ENCODE results near the gene OR2T34. TPM values are rescaled to one million over a fixed set of nuclear protein-coding genes. Genes with fewer than 3 reads are reported as not detected.

The OR2T34 gene
- total and polyA plus RNA-seq, 7 experiments from 2014 or later = 0.47 TPM; not detected in 6

Other genes with a start within 250 kb of the OR2T34 start
- not detected for gene OR14C36, start 226.0 kb downstream of the OR2T34 start, total RNA-seq
- not detected for gene OR14C36, start 226.0 kb downstream of the OR2T34 start, polyA plus RNA-seq
- gene OR2T4, start 213.1 kb downstream of the OR2T34 start, total RNA-seq = not detected
- gene OR2T4, start 213.1 kb downstream of the OR2T34 start, polyA plus RNA-seq = not detected
- gene OR2T6, start 199.0 kb downstream of the OR2T34 start, total RNA-seq = not detected
- not detected for gene OR2T6, start 199.0 kb downstream of the OR2T34 start, polyA plus RNA-seq
- gene OR2T1, start 171.7 kb downstream of the OR2T34 start, total RNA-seq = not detected
- not detected for gene OR2T1, start 171.7 kb downstream of the OR2T34 start, polyA plus RNA-seq
- gene OR2T2, start 129.1 kb downstream of the OR2T34 start, total RNA-seq = not detected
- under 1 TPM in 1 of 2 donors, not detected in 1; 0.44 TPM for gene OR2T2, start 129.1 kb downstream of the OR2T34 start, polyA plus RNA-seq
- gene OR2T3, start 101.4 kb downstream of the OR2T34 start, total RNA-seq = not detected
- not detected for gene OR2T3, start 101.4 kb downstream of the OR2T34 start, polyA plus RNA-seq
- not detected for gene OR2T5, start 86.2 kb downstream of the OR2T34 start, total RNA-seq
- not detected for gene OR2T5, start 86.2 kb downstream of the OR2T34 start, polyA plus RNA-seq
- gene OR2G6, start 66.7 kb downstream of the OR2T34 start, total RNA-seq = not detected
- not detected for gene OR2G6, start 66.7 kb downstream of the OR2T34 start, polyA plus RNA-seq
- not detected for gene OR2T29, start 12.0 kb downstream of the OR2T34 start, total RNA-seq
- gene OR2T29, start 12.0 kb downstream of the OR2T34 start, polyA plus RNA-seq = not detected
- not detected for gene OR2T10, start 22.9 kb upstream of the OR2T34 start, total RNA-seq
- gene OR2T10, start 22.9 kb upstream of the OR2T34 start, polyA plus RNA-seq = not detected
- not detected for gene OR2T11, start 60.3 kb upstream of the OR2T34 start, total RNA-seq
- gene OR2T11, start 60.3 kb upstream of the OR2T34 start, polyA plus RNA-seq = not detected
- gene OR2T35, start 70.5 kb upstream of the OR2T34 start, total RNA-seq = not detected
- gene OR2T35, start 70.5 kb upstream of the OR2T34 start, polyA plus RNA-seq = not detected
- gene OR2T27, start 80.8 kb upstream of the OR2T34 start, total RNA-seq = not detected
- not detected for gene OR2T27, start 80.8 kb upstream of the OR2T34 start, polyA plus RNA-seq
- gene OR14I1, start 128.0 kb upstream of the OR2T34 start, total RNA-seq = not detected
- not detected for gene OR14I1, start 128.0 kb upstream of the OR2T34 start, polyA plus RNA-seq
- gene LYPD8, start 181.0 kb upstream of the OR2T34 start, total RNA-seq = not detected
- gene LYPD8, start 181.0 kb upstream of the OR2T34 start, polyA plus RNA-seq = not detected